GM18526 (cell line): ENCODE measurements around the gene NENF.

Experiments used
- POLR2A ChIP-seq: IDR thresholded peaks from 3 replicates; pipeline ENCODE4 v1.6.1; 2011; ENCODE audit not compliant: insufficient read length; ENCODE audit errors: extremely low read depth

The NENF gene

DNA sequence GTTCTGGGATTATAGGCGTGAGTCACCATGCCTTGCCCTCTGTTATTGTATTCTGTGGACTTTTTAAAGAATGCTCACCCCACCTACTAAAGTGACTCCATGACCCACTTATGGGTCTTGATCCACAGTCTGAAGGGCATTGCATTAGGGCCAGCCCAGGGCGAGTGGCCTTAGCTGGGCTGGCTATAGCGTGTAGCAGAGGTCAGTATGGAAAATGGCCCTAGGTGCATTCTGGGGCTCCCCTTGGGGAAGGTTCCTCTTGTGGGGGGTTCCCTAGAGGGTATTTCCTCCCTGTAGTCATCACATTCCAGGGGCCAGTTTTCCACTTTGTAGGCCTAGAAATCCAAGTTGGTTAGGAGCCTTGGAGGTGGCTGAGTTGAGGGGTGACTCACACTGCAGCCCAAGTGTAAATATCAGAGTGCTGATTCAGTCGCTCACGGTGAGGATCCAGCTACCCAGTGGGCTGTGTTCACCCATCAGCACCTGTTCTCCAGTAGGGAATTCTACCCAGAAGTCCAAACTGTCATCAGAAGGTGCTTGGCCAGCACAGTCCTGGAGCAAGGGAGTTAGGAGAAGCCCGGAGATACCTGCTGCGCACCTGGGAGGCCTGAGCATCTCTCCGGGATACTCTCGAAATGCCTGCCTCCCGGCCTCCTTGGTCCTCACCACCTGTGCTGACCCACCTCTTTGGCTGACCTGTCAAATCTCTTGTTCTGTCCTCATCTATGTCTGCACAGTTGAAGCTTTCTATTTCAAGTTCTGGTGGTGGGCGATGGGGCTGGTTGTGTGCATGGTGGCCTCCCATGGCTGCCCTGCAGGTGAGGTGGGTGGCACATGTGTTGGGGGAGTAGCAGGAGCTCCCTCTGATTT lies 52.2 kb downstream of the NENF start:
- TF ChIP-seq POLR2A, result no peak

- no peak for TF ChIP-seq POLR2A
Observed at GRCh38 chr1:212485571-212485912, 52.8 kb downstream of the NENF start.

GRCh38 chr1:212485913-212486618 lies 53.3 kb downstream of the NENF start:
- no peak for TF ChIP-seq POLR2A

DNA sequence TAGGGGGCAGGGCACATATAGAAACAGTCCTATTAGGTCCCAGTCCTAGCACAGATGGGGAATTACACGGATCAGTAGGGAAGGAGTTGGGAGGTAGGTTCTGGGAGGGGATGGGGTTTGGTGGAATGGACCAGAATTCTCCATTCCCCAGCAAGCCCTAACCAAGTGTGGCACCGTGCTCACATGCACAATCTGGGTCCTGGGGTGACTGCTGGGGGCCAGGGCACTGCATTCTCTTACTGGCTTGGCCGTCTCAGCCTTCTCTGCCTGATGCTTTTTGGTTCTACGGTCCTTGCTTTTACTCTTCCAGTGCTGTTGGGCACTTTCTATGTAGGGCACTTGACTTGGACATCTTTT lies 53.9 kb downstream of the NENF start:
- TF ChIP-seq POLR2A, result no peak

GRCh38 chr1:212487286-212487685 lies 54.6 kb downstream of the NENF start:
- TF ChIP-seq POLR2A, result no peak

GRCh38 chr1:212487774-212488435 lies 55.2 kb downstream of the NENF start:
- no peak for TF ChIP-seq POLR2A

DNA sequence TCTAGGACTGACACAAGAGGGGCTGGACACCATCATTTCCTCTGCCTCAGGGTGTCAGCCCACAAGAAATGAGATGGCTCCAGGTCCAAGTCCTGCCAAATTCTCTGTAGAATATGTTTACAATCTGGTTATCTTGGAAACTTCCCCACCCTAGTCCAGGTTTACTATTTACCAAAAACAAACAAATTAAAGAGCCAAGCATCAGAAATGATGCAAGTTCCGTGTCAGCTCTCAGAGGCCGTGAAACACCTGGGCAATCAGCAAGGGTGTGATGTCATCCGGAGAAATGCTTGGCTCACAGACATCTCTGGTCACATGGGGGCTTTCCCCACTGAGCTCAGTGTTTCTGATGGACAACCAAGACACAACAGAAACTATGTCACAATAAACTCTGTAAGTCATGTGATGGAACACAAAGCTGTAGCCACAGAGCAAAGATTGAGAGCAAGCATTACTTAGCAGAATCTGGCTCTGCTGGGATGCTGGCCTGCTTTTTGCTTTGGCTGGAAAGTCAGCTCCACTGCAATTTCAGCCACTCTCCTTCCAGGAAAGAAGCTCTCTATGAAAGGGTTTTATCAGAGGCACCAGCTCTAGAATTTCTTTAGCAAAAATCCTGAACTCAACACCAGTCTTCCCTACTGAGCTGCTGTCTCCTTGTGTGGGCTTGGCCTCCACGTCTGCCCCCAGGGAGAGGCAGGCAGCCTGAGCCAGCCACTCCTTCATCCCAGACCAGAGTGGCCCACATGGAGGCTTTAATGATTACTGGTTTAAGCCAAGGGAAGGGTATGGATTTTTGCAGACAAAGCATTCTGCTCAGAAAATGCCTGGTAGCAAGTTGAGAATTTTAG lies 55.9 kb downstream of the NENF start:
- TF ChIP-seq POLR2A, result no peak

- TF ChIP-seq POLR2A, result no peak
Observed at GRCh38 chr1:212489284-212489859, 56.7 kb downstream of the NENF start.

- no peak for TF ChIP-seq POLR2A
Observed at GRCh38 chr1:212490276-212490675, 57.6 kb downstream of the NENF start.

DNA sequence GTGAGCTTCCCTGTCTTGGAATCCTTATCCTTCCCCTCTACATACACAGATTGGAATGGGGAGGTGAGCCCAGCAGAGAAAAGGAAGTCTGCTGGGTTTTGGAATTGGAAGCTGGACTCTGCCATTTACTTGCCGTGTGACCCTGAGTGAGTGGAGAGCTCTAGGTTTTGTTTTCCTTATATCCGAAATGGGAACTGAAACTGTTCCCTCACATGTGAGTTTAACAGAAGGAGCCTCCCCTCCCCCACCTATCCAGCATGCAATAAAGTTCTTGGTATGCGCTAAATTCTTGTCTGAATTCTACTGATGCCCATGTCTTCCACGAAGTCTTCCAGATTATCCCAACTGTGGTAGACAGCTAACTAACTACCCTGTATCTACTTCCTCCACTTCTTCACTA lies 58.7 kb downstream of the NENF start:
- TF ChIP-seq POLR2A, result no peak
